HUDEP-2 (cell line): ENCODE measurements around the gene SPPL2B.

ENCODE experiments used
- DNase-seq, 76 experiments: peaks; one replicate each; lab custom pipeline; 2025; ENCODE audit not compliant: unreplicated experiment in 76 of 76; lab: John Stamatoyannopoulos, UW

The SPPL2B gene

DNA sequence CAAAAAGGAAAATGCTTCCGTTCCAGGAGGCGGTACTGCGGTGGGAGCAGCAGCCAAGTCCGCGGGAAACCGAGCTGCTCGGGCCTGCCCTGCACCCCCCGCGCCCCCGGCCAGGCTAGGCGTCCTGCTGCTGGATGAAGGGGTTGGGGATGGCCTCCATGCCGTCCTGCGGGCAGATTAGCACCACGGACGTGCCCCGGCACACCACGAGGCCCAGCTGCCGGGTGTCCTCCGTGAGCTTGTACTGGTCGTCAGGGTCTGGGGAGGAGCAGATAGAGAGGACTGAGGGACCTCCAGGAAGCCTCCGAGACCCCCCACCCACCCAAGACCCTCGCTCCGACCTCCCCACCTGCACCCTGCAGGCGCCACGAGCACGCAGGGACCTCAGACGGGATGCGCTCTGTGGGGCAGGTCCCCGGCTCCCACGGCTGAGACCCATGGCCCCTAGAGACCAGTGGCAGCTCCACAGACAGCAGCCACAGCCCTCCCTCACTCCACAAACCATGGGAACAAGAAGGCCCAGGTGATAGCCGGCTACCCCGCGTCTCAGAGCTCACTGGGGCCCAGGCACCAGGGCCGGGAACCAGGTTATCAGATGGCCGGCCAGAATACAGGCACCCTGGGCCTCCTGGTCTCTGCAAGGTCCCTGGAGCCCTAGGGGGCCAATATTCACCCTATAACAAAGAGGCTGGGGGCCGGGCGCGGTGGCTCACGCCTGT lies 6.8 kb upstream of the SPPL2B start:
- no peak for DNase-seq

DNA sequence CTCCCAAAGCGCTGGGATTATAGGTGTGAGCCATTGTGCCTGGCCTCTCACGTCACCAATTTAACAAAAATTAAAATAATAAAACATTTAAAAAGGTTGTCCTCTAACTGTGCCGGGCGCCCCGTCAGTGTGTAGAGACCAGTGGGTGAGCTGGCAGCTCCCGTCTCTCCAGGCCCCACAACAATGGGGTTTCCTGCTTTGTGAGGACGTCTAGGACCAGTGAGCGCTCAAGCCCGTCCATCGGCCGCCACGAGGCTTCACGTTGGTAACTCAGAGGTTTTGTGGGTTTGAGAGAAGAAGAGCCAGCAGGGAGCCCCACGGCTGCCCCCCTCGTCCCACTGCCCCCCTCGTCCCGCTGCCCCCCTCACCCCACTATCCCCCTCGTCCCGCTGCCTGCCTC lies 4.8 kb upstream of the SPPL2B start:
- no peak for DNase-seq

DNA sequence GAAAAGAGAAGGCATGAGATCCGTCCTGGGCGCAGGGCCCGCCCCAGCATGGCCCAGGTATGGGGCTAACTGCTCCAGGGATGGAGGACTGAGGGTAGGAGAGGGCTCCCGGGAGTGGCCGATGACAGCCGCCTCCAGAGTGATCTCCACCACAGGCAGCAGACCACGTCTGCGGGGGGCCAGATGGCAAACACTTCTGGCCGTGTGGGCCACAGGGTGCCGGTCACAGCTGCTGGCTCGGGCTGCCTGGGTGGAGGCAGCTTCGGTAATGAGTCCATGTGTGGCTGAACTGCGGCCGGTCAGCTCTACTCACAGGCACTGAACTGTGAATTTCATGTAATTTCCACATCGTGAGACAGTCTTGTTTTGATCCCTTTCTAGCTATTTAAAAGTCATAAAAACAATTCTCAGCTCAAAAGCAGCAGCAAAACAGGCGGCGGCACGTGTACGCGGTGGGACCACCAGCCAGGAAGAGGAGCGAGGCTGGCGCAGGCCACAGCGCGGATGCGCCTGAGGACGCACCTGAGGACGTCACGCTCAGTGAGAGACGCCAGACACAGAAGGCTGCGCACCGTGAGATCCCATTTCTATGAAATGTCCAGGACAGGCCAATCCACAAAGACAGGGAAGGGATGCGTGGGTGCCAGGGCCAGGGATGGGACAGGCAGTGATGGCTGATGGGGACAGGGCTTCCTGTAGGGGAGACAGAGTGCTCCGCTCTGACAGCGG lies 4.1 kb upstream of the SPPL2B start:
- DNase-seq = no peak

DNA sequence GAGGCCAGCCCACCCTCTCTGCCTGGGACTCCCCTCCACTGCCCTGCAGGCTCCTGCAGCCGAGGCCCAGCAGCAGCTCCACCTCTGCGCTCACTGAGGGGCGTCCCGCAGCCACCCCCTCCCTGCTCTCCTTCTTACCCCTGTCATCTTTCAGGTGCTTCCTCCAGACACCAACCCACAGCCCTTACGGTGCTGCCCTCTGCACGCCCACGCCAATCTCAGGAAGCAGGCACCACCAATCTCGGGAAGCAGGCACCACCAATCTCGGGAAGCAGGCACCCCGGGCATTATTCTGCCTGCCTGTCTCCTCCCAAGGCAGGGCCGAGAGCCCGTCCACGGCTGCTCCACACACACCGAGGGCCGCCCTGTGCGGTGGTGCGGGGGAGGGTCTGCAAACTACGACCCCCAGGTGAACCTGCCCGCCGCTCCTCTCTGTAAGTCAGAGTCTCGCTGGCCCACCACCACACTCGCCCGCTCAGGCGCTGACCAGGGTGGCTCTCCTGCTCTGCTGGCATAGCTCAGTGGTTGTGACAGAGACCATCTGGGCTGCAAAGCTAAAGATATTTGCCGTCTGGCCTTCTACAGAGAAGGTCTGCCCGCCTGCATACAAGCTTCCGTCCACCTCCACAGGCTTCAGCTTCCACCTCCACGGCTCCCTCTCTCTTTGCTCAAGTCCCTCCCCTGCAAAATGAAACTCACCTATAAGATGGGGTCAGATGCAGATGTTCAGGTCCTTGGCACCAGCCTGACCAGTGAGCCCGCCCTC lies 3.0 kb upstream of the SPPL2B start:
- no peak for DNase-seq

DNA sequence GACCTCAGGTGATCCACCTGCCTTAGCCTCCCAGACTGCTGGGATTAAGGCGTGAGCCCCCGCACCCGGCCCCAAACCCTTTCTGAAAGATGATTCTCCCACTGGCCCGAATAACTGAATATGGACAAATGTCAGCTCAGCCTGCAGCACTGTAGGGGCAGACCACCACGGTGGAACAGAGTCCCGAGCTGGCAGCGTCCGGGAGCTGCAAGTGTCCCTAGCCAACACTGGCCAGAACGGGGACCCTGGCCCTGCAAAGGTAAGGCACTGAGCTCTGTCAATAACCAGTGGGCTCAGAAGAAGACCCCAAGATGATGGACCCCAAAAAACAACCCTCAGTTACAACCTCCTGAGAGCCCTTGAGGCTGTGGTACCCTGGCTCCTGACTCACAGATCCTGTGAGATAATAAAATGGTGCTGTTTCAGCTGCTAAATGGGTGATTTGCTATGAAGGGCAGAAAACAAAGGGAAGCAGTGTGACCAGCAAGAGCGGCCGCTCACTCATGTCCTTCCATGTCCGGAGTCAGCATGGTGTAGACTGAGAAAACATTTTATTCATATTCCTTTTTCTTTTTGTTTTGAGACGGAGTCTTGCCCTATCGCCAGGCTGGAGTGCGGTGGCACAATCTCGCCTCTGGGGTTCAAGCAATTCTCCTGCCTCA lies 1.7 kb upstream of the SPPL2B start:
- no peak for DNase-seq

DNA sequence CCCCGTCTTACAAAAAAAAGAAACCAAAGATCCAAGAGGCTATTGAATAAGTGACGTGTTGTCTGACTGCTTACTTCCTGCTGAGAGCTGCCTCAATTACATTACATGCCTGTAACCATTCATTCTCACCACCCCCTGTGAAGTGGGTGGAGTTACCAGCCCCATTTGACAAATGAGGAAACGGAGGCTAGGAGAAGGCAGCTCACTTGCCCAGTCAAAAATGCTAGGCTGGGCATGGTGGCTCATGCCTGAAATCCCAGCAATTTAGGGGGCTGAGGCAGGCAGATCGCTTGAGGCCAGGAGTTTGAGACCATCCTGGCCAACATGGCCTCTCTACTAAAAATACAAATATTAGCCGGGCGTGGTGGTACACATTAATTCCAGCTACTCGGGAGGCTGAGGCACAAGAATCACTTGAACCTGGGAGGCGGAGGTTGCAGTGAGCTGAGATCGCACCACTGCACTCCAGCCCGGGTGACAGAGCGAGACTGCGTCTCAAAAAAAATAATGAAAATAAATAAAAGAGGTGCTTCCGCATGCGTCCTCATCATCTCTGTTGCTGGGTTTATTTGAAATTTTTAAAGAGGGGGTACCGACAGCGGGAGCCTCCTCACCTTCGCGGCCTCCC lies 597 bp upstream of the SPPL2B start:
- DNase-seq = peak in 39 of 76 experiments; percentile 14 to 79 (median 46)

DNA sequence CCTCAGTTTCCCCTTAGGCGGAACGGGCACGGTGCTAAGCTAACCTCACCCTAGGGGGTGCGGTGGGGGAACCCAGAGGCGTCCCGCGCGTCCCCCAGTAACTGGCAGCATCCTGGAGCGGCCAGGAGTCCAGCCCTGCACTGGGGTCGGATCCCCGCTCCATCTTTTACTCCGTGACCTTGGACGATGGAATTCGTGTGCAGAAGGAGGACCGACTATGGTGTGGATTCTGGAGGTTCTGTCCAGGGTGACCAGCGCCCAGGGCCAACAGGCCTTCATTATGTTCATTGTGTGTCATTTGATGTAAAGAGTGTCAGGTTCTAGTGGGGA lies 630 bp downstream of the SPPL2B start:
- DNase-seq = no peak

DNA sequence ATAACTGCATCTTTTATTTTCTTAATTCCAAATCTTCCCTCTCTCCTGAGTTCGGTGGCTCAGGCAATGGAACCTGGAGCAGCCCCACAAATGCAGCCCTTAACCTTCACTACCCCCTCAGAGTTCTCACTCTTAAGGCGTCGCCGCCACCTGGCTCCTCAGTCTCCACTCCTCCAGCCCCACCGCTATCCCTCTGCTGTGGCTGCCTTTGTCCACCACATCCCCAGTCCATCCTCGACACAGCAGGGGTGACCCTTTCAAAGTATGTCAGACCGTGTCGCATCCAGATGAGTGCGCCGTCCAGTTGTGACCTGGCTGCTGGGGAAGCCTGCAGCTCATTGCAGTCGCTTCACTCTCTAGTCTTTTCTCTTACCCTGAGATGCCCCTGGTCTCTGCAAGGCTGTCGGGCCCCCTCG lies 1.0 kb downstream of the SPPL2B start:
- no peak for DNase-seq

DNA sequence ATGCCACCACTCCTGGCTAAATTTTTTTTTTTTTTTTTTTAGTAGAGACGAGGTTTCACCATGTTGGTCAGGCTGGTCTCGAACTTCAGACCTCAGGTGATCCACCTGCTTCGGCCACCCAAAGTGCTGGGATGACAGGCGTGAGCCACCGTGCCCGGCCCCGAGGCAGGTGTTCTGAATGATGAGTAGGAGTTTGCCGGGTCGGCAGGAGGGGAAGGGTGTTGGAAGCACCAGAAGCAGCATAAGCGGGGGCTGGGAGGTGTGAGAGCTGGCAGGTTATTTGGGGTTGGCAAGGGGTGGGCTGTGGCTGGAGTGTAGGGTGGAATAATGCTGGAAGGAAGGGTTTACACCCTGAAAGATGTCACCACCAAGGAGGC lies 1.8 kb downstream of the SPPL2B start:
- DNase-seq = no peak

DNA sequence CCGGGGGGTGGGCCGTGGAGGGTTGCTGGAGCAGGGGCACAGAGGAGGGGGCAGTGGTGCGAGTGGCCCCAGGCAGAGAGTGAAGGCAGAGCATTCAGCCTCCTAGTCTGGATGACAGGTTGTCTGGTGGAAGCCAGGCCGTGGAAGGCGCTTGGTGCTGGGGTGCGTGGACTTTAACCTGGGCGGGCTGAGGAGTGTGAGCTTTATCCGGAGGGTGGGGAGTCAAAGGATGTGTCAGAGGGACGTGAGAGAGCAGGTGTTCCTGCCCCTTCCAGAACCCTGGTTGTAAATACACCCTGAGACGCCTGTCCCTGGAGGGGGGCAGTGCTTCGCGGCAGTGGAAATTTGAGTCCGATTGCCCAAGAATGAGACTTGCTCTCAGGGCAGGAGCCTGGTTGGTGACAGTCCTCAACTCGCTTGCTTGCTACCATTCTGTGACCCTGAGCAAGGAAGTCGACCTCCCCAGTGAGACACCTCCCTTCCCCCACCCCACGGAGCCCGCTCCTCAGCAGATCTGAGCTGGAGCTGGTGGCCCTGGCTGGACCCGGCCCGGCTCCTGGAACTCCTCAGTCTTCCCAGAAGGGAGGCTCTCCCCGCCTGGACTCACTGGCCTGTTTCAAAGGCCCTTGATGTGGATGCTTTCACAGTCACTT lies 2.3 kb downstream of the SPPL2B start:
- no peak for DNase-seq

DNA sequence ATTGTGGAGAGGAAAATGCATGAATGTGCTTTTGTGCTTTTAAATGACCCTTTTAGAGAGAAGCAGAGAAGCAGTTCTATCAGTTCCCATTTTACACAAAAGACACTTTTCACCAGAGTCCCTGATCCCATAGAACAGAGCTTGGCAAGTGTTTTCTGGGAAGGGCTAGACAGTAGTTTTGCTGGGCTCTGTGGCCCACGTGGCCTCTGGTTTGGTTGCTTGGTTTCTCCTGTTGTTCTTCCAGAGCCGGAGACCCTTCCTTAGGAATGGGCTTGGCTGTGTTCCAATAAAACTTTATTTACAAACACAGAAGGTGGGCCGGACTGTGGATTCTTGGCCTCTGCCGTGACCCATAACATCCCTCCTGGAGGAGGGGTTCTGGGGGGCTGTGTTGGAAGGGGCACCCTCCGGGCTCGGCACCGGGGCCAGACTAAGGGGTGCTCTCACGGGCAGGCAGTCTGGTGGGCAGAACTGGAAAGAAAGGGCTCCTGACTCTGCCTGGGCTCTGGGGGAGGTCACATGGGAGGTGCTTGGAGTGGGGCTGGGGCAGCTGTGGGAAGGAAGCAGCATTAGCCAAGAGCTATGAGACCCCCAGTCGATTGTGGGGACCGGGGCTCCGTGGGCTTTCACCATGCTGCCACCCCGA lies 3.2 kb downstream of the SPPL2B start:
- DNase-seq = no peak

DNA sequence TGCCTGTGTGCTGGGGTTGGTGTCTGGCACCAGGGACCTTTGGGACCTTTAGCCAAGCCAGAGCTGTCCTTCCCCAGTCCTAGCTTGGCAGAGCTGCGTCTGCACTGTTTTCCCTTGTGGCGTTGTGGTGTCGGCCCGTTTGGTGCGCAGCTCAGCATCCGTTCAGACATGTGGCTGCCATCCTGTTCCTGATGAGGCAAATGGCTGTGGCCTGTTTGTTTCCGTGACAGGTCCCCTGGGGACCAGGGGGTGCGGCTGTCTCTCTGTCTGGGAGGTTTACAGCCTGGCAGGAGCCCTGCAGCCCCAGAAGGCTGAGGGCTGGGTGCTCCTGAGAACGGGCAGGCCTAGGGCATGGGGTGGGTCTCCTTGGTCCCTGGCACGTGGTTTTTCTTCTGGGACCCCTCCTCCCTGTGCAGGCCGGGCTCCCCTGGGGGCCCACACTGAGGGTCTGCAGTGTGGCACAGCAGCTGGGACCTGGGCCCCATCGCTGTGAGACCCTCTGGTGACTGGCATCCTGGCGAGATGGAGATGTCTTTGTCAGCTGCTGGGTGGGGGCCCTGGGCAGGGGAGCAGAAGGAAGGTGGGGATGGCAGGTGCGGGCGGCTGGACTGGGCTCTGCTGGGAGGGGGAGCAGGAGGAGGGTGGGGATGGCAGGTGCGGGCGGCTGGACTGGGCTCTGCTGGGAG lies 4.0 kb downstream of the SPPL2B start:
- DNase-seq = no peak

DNA sequence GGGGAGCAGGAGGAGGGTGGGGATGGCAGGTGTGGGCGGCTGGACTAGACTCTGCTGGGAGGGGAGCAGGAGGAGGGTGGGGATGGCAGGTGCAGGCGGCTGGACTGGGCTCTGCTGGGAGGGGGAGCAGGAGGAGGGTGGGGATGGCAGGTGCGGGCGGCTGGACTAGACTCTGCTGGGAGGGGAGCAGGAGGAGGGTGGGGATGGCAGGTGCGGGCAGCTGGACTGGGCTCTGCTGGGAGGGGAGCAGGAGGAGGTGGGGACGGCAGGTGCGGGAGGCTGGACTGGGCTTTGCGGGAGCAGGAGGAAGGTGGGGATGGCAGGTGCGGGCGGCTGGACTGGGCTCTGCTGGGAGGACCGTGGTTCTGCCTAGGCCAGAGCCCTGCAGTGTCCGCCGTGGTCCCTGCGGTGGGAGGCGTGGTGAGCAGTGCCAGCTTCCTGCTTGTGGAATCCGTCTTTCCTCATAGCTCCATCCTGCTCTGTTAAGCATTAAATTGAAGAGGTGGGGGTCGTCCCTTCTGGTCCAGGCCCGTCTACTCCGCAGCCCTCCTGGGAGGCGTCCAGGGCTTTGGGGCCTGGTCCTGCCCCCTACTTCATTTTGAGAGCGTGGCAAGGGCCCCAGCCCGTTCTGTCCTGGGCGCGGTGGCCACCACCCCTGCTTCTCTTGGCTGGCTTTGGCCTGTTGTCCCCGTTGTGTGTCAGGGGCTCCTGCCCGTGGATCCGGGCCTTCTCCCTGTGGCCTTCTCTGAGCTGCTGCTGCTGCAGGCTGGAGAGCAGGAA lies 4.7 kb downstream of the SPPL2B start:
- DNase-seq = no peak

DNA sequence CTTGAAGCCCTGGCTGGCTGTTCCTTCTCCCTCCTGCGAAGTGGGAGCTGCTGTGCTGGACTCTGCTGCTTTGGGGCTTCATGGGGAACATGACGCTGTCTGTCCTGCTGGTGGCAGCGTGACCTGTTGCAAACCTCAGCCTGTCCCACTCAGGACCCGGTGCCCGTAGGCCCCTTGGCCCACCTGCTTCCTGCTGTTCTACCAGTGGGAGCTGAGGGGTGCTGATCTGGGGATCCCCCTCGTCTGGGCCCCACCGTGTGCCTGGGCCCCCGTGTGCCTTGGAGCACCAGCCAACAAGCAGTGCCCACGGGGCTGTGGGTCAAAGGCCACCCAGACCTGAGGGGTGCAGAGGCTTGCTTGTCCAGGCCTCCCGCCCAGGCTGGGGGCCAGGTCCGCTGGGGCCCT lies 5.3 kb downstream of the SPPL2B start:
- peak in 4 of 76 experiments; percentile 18 to 23 (median 22) for DNase-seq

DNA sequence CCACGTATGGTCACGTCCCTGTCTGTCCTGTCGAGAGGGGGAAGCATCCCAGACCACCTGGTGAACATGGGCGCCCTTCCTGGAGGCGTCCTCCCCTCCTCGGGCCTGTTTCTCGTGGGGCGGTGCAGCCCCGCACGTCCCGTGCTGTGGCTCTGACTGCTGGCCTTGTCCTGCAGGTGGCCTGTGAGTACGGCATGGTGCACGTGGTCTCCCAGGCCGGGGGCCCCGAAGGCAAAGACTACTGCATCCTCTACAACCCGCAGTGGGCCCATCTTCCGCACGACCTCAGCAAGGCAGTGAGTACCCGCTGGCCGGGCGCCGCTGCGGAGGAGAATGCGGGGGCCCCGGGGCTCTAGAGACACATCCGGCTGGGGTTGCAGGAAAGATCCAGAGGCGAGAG lies 5.9 kb downstream of the SPPL2B start:
- no peak for DNase-seq

DNA sequence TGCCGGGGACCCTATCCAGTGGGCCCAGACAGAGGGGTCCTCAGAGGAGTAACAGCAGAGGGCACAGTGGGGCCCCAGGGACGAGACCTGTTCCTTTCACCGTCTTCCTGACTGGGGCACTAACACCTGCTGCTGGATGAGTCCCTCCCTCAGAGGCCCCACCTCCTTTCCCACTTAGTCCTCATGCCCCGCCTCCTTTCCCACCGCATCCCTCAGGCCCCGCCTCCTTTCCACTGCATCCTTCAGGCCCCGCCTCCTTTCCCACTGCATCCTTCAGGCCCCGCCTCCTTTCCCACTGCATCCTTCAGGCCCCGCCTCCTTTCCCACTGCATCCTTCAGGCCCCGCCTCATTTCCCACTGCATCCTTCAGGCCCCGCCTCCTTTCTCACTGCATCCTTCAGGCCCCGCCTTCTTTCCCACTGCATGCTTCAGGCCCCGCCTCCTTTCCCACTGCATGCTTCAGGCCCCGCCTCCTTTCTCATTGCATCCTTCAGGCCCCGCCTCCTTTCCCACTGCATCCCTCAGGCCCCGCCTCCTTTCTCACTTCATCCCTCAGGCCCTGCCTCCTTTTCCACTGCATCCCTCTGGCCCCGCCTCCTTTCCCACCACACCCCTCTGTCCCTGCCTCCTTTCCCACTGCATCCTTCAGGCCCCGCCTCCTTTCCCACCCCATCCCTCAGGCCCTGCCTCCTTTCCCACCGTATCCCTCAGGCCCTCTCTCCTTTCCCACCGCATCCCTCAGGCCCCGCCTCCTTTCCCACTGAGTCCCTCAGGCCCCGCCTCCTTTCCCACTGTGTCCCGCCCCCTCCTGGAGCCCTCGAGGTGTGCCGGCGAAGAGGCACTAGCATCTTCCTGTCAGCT lies 6.7 kb downstream of the SPPL2B start:
- peak in 1 of 76 experiments; percentile 16 for DNase-seq

DNA sequence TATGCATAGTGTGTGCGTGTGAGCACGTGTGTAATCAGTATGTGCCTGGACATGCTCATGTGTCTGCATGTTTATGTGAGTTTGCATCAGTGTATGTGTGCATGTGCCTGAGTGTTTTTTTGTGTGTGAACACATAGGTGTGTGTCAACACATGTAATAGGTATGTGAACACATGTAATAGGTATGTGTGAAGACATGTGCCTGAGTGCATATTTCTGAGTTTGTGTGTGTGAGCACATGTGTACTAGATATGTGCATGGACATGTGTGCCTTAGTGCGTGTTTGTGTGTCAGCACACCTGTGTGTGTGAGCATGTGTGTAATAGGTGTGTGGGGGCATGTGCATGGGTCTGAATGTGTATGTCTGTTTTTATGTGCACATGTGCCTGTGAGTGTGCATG lies 7.4 kb downstream of the SPPL2B start:
- no peak for DNase-seq
